Stimulated activated CD4-positive, alpha-beta T cell treated with anti-CD3 and anti-CD28 coated beads, Interleukin-2, amount 100 ng/mL, for 24 hours (primary cell): ENCODE results near the gene TGFBI.

Experiments used
- DNase-seq, 2 donors: peaks; one replicate each; pipeline ENCODE4 v3.0.0-alpha.2; 2020

The TGFBI gene

GRCh38 chr5:136051486-136052220 is 22.9 kb downstream of the TGFBI start:
- no peak for DNase-seq

GRCh38 chr5:136052692-136053335 is 24.0 kb downstream of the TGFBI start:
- no peak for DNase-seq

GRCh38 chr5:136053336-136054141 is 24.8 kb downstream of the TGFBI start:
- DNase-seq: no peak

- no peak for DNase-seq
Observed at GRCh38 chr5:136054142-136055019, 25.6 kb downstream of the TGFBI start.

GRCh38 chr5:136055612-136056309 is 27.0 kb downstream of the TGFBI start:
- no peak for DNase-seq

- DNase-seq: no peak
Observed at GRCh38 chr5:136056336-136056735, 27.5 kb downstream of the TGFBI start.

GRCh38 chr5:136056771-136057335 is 28.1 kb downstream of the TGFBI start:
- DNase-seq: no peak

GRCh38 chr5:136057401-136058038 is 28.7 kb downstream of the TGFBI start:
- DNase-seq: no peak

- DNase-seq: no peak
Observed at GRCh38 chr5:136058039-136058971, 29.5 kb downstream of the TGFBI start.

- DNase-seq: no peak
Observed at GRCh38 chr5:136058972-136059354, 30.2 kb downstream of the TGFBI start.

- no peak for DNase-seq
Observed at GRCh38 chr5:136060963-136061362, 32.2 kb downstream of the TGFBI start.

- DNase-seq: no peak
Observed at GRCh38 chr5:136061630-136062365, 33.0 kb downstream of the TGFBI start.

GRCh38 chr5:136062366-136063274 is 33.8 kb downstream of the TGFBI start:
- DNase-seq: no peak

GRCh38 chr5:136063778-136064465 is 35.1 kb downstream of the TGFBI start:
- no peak for DNase-seq

GRCh38 chr5:136064510-136064909 is 35.7 kb downstream of the TGFBI start:
- no peak for DNase-seq

- DNase-seq: no peak
Observed at GRCh38 chr5:136065588-136065987, 36.8 kb downstream of the TGFBI start.

- DNase-seq: no peak
Observed at GRCh38 chr5:136066661-136067271, 38.0 kb downstream of the TGFBI start.
